Coronary artery (tissue), 2 donors: Measurements from ENCODE around the gene MTREX.

Source experiments
- DNase-seq: peaks from one replicate; pipeline ENCODE4 v3.0.0-alpha.2; 2017; ENCODE audit warnings: low spot score
- H3K27ac ChIP-seq, 2 donors: fragments of 200-600 bp; sonication (generic); one replicate each; pipeline ENCODE4 v1.5.1; 2016 to 2019
- H3K4me3 ChIP-seq: fragments of 200-600 bp; sonication (generic); 2 replicates; pipeline ENCODE4 v1.5.1; 2016; ENCODE audit warnings: mild to moderate bottlenecking, moderate library complexity
- CTCF ChIP-seq: fragments of 200-600 bp; sonication (generic); IDR thresholded peaks from one replicate; pipeline ENCODE4 v1.5.1; 2019; ENCODE audit warnings: antibody characterized with exemption

MTREX gene

DNA sequence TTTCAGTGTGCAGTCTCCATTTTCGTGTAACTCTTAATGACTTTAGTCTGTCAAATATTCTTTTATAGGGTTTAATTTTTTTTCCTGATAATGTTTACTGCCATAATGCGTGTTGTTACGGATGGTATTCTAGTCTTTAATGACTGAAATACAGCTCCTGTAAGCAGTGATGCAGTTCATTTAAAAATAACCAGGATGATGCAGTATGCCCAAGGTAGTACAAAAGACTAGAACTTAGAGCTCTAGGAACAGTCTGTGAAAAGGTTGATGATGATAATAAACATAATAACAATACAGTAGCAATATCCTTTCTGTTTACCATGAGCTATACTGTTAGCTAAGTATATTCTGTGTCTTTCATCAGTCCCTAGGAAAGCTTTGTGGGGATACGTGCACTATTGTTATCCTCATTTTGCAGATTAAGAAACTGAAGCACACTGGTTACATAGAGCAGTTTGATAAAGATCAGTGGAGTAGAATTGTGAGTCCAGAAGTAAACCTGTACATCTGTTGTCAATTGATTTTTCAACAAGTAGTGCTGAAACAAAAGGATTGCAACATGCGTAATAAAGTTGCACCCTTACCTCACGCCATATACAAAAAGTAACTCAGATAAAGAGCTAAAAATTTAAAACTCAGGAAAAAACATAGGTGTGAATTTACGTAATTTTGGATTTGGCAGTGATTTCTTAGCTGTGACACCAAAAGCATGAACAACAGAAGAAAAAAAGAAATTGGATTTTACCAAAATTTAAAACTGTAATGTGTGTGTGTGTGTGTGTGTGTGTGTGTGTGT lies 64.5 kb downstream of the MTREX start:
- H3K4me3 ChIP-seq = no peak overlapping the region
- no peak for DNase-seq
- H3K27ac ChIP-seq = no peak overlapping the region
- no peak for TF ChIP-seq CTCF

GRCh38 chr5:55377810-55378209 lies 70.0 kb downstream of the MTREX start:
- DNase-seq = no peak
- H3K4me3 ChIP-seq = no peak overlapping the region
- TF ChIP-seq CTCF = no peak
- H3K27ac ChIP-seq = no peak overlapping the region

DNA sequence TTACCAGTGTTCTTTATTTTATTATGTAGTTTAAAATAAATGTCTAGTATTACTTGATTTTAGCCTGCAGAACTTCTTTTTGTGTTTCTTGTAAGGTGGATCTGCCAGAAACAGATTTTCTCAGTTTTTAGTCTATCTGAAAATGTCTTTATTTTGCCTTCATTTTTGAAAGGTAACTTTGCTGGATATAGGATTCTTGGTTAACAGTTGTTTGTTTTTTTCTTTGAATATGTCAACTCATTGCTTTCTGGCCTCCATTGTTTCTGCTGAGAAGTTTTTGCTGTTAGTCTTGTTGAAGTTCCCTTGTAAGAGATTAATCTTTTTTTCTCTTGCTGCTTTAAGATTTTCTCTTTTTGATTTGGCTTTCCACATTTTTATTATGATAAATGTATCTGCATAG lies 75.5 kb downstream of the MTREX start:
- H3K27ac ChIP-seq = no peak overlapping the region
- TF ChIP-seq CTCF = no peak
- DNase-seq = no peak
- no peak overlapping the region for H3K4me3 ChIP-seq

- DNase-seq = no peak
- H3K4me3 ChIP-seq = no peak overlapping the region
- no peak overlapping the region for H3K27ac ChIP-seq
- no peak for TF ChIP-seq CTCF
These were observed 76.3 kb downstream of the MTREX start for GRCh38 chr5:55384072-55384471.

DNA sequence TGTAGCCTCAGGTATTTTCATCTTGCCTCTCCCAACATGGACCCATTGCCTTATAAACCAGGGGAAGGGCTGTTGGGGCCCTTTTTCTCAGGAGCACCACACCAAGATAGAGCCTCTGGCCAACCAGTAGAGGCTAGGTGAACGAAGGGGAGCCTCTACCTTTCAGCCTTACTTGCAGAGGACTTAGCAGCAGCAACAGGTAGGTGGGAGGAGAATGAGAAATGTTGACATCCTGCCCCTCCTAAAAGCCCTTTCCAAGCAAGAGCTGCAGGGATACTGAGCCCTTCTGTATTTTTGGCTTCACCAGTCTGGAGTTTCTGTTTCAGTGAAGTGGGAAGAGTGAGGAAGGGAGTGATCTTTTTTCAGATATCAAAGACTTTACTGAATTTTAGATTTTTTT lies 77.4 kb downstream of the MTREX start:
- DNase-seq = no peak
- no peak overlapping the region for H3K27ac ChIP-seq
- no peak for TF ChIP-seq CTCF
- H3K4me3 ChIP-seq = no peak overlapping the region

GRCh38 chr5:55385846-55386245 lies 78.1 kb downstream of the MTREX start:
- H3K27ac ChIP-seq = no peak overlapping the region
- TF ChIP-seq CTCF = no peak
- no peak overlapping the region for H3K4me3 ChIP-seq
- no peak for DNase-seq

DNA sequence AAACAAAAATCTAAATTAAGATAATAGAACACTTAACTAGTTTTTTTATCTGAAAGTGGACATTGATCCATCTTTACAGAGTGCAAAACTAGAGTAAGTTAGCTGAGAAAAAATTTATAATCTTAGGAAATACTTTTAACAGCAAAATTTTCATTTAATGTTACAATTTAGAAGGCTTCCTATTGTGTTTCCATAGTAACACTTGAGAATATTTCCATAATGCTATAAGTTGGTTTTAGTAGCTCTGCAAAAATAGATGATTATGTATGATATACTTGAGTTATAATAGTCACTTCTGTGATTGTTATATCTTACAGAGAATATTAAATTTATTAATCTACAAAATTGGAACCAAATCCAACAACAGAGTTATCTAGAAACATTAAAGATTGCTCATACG lies 78.6 kb downstream of the MTREX start:
- TF ChIP-seq CTCF = no peak
- Histone ChIP-seq H3K4me3 (no peak overlapping the region), H3K27ac (no peak overlapping the region)
- no peak for DNase-seq
